Right lobe of liver (tissue), 4 donors: ENCODE measurements around the gene GPN1.
"Not testable (repeated sequence)": the region's sequence is repeated elsewhere in the genome, so short reads cannot be mapped to it uniquely, and the experiment has no call there.

ENCODE experiments used
- CTCF ChIP-seq, 4 donors: fragments of 200-600 bp in 3 of 4; fragments of 450-650 bp in 1 of 4; IDR thresholded peaks; one replicate each; pipeline versions ENCODE4 v1.5.1 to v1.8.0; 2016 to 2022; ENCODE audit warnings: antibody characterized with exemption in 4 of 4, mild to moderate bottlenecking in 2 of 4
- POLR2A ChIP-seq: fragments of 450-650 bp; IDR thresholded peaks from one replicate; pipeline ENCODE4 v1.6.1; 2017; ENCODE audit warnings: antibody characterized with exemption, mild to moderate bottlenecking
- donor health status: DM: no; HTN: no; CAD: no.
- donor health status: DM: no; HTN: no; CAD: no.
- donor health status: DM: no; HTN: yes; CAD: no.

GRCh38 chr2:27630257-27630656 is 1.4 kb downstream of the GPN1 start:
- not testable (repeated sequence) for TF ChIP-seq CTCF (IDR thresholded peaks at IDR 0.05); POLR2A
